SK-N-SH treated with all-trans-retinoic acid at 6 μM for 48 hours (cell line): ENCODE data around the gene PCSK5.

Experiments used
- ATAC-seq: fragments of 200-7000 bp; cut with Tn5 transposase; 3 replicates; pipeline ENCODE4 v1.9.1; 2020; ENCODE audit warnings: mild to moderate bottlenecking, moderate library complexity
- BACH2 ChIP-seq: fragments of 250-450 bp; sonication (Bioruptor Pico); IDR thresholded peaks from 2 replicates; pipeline ENCODE4 v1.9.0; 2021; ENCODE audit warnings: mild to moderate bottlenecking, borderline replicate concordance
- CREB5 ChIP-seq: fragments of 250-450 bp; sonication (Bioruptor Pico); IDR thresholded peaks from 2 replicates; pipeline ENCODE4 v1.5.1; 2020; ENCODE audit warnings: low read depth, mild to moderate bottlenecking, moderate library complexity
- CSRNP3 ChIP-seq: fragments of 250-450 bp; sonication (Bioruptor Pico); IDR thresholded peaks from 2 replicates; pipeline ENCODE4 v1.5.1; 2021; ENCODE audit warnings: mild to moderate bottlenecking, moderate library complexity
- ESRRG ChIP-seq: fragments of 250-450 bp; sonication (Bioruptor Pico); IDR thresholded peaks from 2 replicates; pipeline ENCODE4 v1.6.1; 2021; ENCODE audit warnings: mild to moderate bottlenecking
- GLIS3 ChIP-seq: fragments of 250-450 bp; sonication (Bioruptor Pico); IDR thresholded peaks from 2 replicates; pipeline ENCODE4 v1.5.0; 2020; ENCODE audit warnings: mild to moderate bottlenecking, moderate library complexity
- OSR1 ChIP-seq: fragments of 250-450 bp; sonication (Bioruptor Pico); IDR thresholded peaks from 2 replicates; pipeline ENCODE4 v1.8.0; 2022; ENCODE audit warnings: moderate library complexity, mild to moderate bottlenecking, inconsistent platforms
- PATZ1 ChIP-seq: fragments of 250-450 bp; sonication (Bioruptor Pico); IDR thresholded peaks from 2 replicates; pipeline ENCODE4 v1.8.0; 2020; ENCODE audit warnings: mild to moderate bottlenecking, moderate library complexity, borderline replicate concordance
- POU6F1 ChIP-seq: fragments of 250-450 bp; sonication (Bioruptor Pico); IDR thresholded peaks from 2 replicates; pipeline ENCODE4 v1.8.0; 2021; ENCODE audit warnings: low read depth, mild to moderate bottlenecking, moderate library complexity, borderline replicate concordance
- PPARA ChIP-seq: fragments of 250-450 bp; sonication (Bioruptor Pico); IDR thresholded peaks from 2 replicates; pipeline ENCODE4 v1.5.0; 2020; ENCODE audit warnings: mild to moderate bottlenecking, borderline replicate concordance
- TCF4 ChIP-seq: fragments of 250-450 bp; sonication (Bioruptor Pico); IDR thresholded peaks from 2 replicates; pipeline ENCODE4 v1.8.0; 2021; ENCODE audit warnings: mild to moderate bottlenecking, moderate library complexity, borderline replicate concordance
- TOX ChIP-seq: fragments of 250-450 bp; sonication (Bioruptor Pico); IDR thresholded peaks from 2 replicates; pipeline ENCODE4 v1.8.0; 2021; ENCODE audit warnings: mild to moderate bottlenecking, moderate library complexity, borderline replicate concordance
- TSHZ2 ChIP-seq: fragments of 250-450 bp; sonication (Bioruptor Pico); IDR thresholded peaks from 2 replicates; pipeline ENCODE4 v1.5.0; 2020; ENCODE audit warnings: mild to moderate bottlenecking, moderate library complexity
- ZFP3 ChIP-seq: fragments of 250-450 bp; sonication (Bioruptor Pico); IDR thresholded peaks from 2 replicates; pipeline ENCODE4 v1.5.0; 2020; ENCODE audit warnings: mild to moderate bottlenecking, moderate library complexity
- ZNF565 ChIP-seq: fragments of 450-650 bp; formaldehyde crosslinking; conservative IDR thresholded peaks from 2 replicates; pipeline ENCODE4 v1.5.0; 2020; ENCODE audit warnings: low read depth, mild to moderate bottlenecking, moderate library complexity
- ZNF70 ChIP-seq: fragments of 450-650 bp; formaldehyde crosslinking; IDR thresholded peaks from 2 replicates; pipeline ENCODE4 v1.5.0; 2020; ENCODE audit warnings: mild to moderate bottlenecking, moderate library complexity
- ZNF8 ChIP-seq: fragments of 450-650 bp; formaldehyde crosslinking; IDR thresholded peaks from 2 replicates; pipeline ENCODE4 v1.5.0; 2020; ENCODE audit warnings: mild to moderate bottlenecking, moderate library complexity

The PCSK5 gene

GRCh38 chr9:76023715-76024195 lies 133.3 kb downstream of the PCSK5 start (continued):
- TF ChIP-seq ZNF565 = no peak
- no peak for TF ChIP-seq GLIS3 (CRISPR knock-in tag)
- TF ChIP-seq ZNF70 = no peak
- no peak for TF ChIP-seq CREB5 (CRISPR knock-in tag)
- no peak for TF ChIP-seq TSHZ2 (CRISPR knock-in tag)

GRCh38 chr9:76025286-76025685 lies 134.8 kb downstream of the PCSK5 start:
- TF ChIP-seq CSRNP3 (CRISPR knock-in tag) (no peak), ZFP3 (CRISPR knock-in tag) (no peak), POU6F1 (CRISPR knock-in tag) (no peak), PPARA (no peak), TCF4 (no peak), TOX (CRISPR knock-in tag) (no peak)
- no peak for ATAC-seq

- ATAC-seq = no peak
These were observed 136.3 kb downstream of the PCSK5 start for GRCh38 chr9:76026796-76027195.

GRCh38 chr9:76027416-76027815 lies 136.9 kb downstream of the PCSK5 start:
- ATAC-seq = no peak
- no peak for TF ChIP-seq ZFP3 (CRISPR knock-in tag)
- TF ChIP-seq TCF4 = no peak
- TF ChIP-seq PPARA = no peak
- no peak for TF ChIP-seq BACH2
- TF ChIP-seq ZNF565 = no peak
- no peak for TF ChIP-seq POU6F1 (CRISPR knock-in tag)
- no peak for TF ChIP-seq PATZ1 (CRISPR knock-in tag)
- TF ChIP-seq ESRRG (CRISPR knock-in tag) = no peak

More at GRCh38 chr9:76026796-76027195, 136.3 kb downstream of the PCSK5 start:
- TF ChIP-seq ZNF8 = no peak
- TF ChIP-seq POU6F1 (CRISPR knock-in tag) = no peak
- no peak for TF ChIP-seq CREB5 (CRISPR knock-in tag)
- TF ChIP-seq PPARA = no peak
- no peak for TF ChIP-seq OSR1 (CRISPR knock-in tag)
- no peak for TF ChIP-seq GLIS3 (CRISPR knock-in tag)
- no peak for TF ChIP-seq TCF4
